Pancreas (tissue), 10 donors: ENCODE results near the gene SMAD3. TPM values are rescaled to one million over a fixed set of nuclear protein-coding genes. Genes with fewer than 3 reads are reported as not detected.

Experiments
- ATAC-seq, 4 donors: fragments of 200-7000 bp; cut with Tn5 transposase; one replicate each; pipeline versions ENCODE4 v1.8.0 to v1.9.1; 2020; ENCODE audit warnings: mild to moderate bottlenecking in 4 of 4, moderate library complexity in 4 of 4
- DNase-seq, 6 donors: peaks; one replicate each; pipeline ENCODE4 v3.0.0-alpha.2; 2020
- FAIRE-seq: peaks from 2 replicates; lab custom pipeline; 2012; peaks lifted over from hg19 to GRCh38; lab: Jason Lieb, UNC
- H3K27ac ChIP-seq, 4 donors: fragments of 200-600 bp; sonication (generic); 1 replicate in 3 of 4; 2 replicates in 1 of 4; pipeline versions ENCODE4 v1.5.0 to v1.8.0; 2020
- H3K27me3 ChIP-seq, 4 donors: fragments of 200-600 bp; one replicate each; pipeline ENCODE4 v1.8.0; 2021
- H3K36me3 ChIP-seq, 3 donors: fragments of 200-600 bp; sonication (generic) in 1 of 3; one replicate each; pipeline versions ENCODE4 v1.5.0 to v1.8.0; 2020 to 2021
- H3K4me1 ChIP-seq, 3 donors: fragments of 200-600 bp; one replicate each; pipeline ENCODE4 v1.8.0; 2021
- H3K4me3 ChIP-seq, 4 donors: fragments of 200-600 bp; sonication (generic) in 2 of 4; one replicate each; pipeline versions ENCODE4 v1.5.0 to v1.8.0; 2020 to 2021
- H3K9me3 ChIP-seq, 4 donors: fragments of 200-600 bp; one replicate each; pipeline ENCODE4 v1.8.0; 2021
- WGBS, 2 donors: extraction: QIAGEN DNeasy Blood & Tissue Kit; methylation state at CpG; one replicate each; pipeline ENCODE4 v1.1.7; 2013; 5-methylcytosine and 5-hydroxymethylcytosine counted together
- intact Hi-C, 3 donors: fragments of 100-400 bp; cut with DNase I; formaldehyde crosslinking; loops; one replicate each; pipeline versions ENCODE4 v1.11.1 to v1.14.2; 2022
- polyA plus RNA-seq, 2 donors: library from polyadenylated mRNA; stranded (reverse); fragments of 200-250 nt; gene quantifications; one replicate each; pipeline ENCODE4 v1.2.3, GENCODE V29; 2013
- total RNA-seq, 6 donors: library from RNA; stranded (reverse); fragmentation: NEBNext Ultra II Directional in 4 of 6; extraction: Animal tissue kit (Norgen Biotek cat#: 25700) in 4 of 6; gene quantifications; one replicate each; pipeline versions ENCODE4 v1.2.1 to v1.2.4, GENCODE V29; 2021 to 2023
- TF ChIP-seq, protein P1 (sequence below), 4 donors: fragments of 200-600 bp; sonication (generic) in 3 of 4; IDR thresholded peaks; one replicate each; pipeline versions ENCODE4 v1.5.0 to v1.8.0; 2021; ENCODE audit warnings: antibody characterized with exemption in 4 of 4
- donor health status: healthy with polysubstance abuse.
- donor health status: DM: no; HTN: no; CAD: no; lungs with moderate emphysema.
- donor health status: DM: no; HTN: no; CAD: no.
- donor health status: control.
- donor health status: control.
- donor health status: Bipolar disorder and iron deficiency.
- donor health status: DM: yes; HTN: yes; CAD: no.
- donor health status: DM: no; HTN: no; CAD: no.
- donor health status: DM: no; HTN: no; CAD: no.
- donor health status: DM: yes; HTN: yes; CAD: no.

Gene SMAD3
- total and polyA plus RNA-seq, 8 donors: 7.9 to 42.5 (median 21.4) TPM

DNA sequence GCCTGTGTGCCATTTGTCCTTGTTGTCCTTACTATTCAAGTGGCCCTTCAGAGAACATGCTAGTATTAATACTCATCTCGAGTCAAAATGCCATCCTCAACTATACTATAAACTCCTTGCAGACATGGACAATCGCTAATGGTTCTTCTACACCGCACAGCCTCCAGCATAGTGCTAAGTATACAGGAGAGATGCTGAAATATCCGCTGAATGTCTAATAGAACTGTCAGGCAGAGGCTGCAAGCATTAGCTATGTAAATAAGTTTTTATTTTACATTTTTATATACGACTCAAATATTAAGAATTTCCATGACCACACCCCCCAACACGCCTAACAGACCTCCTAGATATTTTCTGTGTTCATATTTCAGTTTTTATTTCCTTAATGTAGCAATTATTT lies 149.7 kb downstream of the SMAD3 start:
- no peaks in the 10 kb centered on the region for H3K27me3 ChIP-seq
- TF ChIP-seq, protein P1, sequence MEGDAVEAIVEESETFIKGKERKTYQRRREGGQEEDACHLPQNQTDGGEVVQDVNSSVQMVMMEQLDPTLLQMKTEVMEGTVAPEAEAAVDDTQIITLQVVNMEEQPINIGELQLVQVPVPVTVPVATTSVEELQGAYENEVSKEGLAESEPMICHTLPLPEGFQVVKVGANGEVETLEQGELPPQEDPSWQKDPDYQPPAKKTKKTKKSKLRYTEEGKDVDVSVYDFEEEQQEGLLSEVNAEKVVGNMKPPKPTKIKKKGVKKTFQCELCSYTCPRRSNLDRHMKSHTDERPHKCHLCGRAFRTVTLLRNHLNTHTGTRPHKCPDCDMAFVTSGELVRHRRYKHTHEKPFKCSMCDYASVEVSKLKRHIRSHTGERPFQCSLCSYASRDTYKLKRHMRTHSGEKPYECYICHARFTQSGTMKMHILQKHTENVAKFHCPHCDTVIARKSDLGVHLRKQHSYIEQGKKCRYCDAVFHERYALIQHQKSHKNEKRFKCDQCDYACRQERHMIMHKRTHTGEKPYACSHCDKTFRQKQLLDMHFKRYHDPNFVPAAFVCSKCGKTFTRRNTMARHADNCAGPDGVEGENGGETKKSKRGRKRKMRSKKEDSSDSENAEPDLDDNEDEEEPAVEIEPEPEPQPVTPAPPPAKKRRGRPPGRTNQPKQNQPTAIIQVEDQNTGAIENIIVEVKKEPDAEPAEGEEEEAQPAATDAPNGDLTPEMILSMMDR (IDR thresholded peaks at IDR 0.05): no peak
- no peak overlapping the region for H3K4me3 ChIP-seq
- no peak overlapping the region for H3K27ac ChIP-seq
- ATAC-seq: no peak
- FAIRE-seq: no peak
- H3K36me3 ChIP-seq: no peaks in the 10 kb centered on the region
- no peaks in the 10 kb centered on the region for H3K9me3 ChIP-seq
- intact Hi-C loops: no loop called here
- H3K4me1 ChIP-seq: no peaks in the 10 kb centered on the region
- DNase-seq: no peak
- 87 to 96% methylated on average over 6 of the region's 6 CpGs for WGBS, 2 donors

DNA sequence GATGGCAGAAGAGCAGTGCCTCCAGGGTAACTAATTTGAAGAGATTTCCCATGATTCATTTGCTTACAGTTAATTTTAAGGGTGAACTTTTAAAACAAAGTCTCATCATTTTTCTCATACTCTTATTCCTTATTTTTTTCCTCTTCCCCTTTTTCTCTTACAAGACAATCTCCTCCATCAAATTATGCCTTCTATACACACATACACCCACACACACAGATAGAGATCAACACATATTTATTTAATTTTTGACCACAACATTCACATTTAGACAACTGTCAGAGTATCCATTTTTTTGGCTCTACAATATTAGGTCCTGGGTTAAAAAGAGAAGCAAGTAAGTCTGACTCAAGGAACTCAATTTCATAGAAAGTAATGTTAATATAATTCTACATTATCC lies 151.5 kb downstream of the SMAD3 start:
- no peak for FAIRE-seq
- TF ChIP-seq, protein P1 (IDR thresholded peaks at IDR 0.05): no peak

DNA sequence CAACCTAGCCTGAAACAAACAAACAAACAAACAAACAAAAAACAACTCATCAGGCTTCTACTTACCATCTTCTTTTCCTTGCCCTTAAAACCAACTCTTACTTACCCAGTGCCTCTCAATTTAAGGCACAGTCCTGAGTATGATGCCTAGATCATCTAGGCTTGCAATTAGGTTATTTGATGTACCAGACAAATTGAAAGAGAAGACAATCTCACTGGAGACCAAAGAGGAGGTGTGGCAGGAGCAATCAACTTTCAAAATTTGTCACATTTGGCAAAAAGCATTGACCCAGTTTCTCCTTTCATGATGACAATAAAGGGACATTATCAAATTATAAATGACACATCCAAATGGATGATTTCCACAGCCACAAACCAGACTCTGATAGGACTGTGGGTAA lies 153.0 kb downstream of the SMAD3 start:
- H3K9me3 ChIP-seq: no peaks in the 10 kb centered on the region
- no peak for DNase-seq
- H3K27me3 ChIP-seq: no peaks in the 10 kb centered on the region
- no peaks in the 10 kb centered on the region for H3K4me1 ChIP-seq
- H3K4me3 ChIP-seq: no peak overlapping the region
- TF ChIP-seq, protein P1 (IDR thresholded peaks at IDR 0.05): no peak
- no peak for ATAC-seq
- FAIRE-seq: no peak
- intact Hi-C loops: no loop called here
- H3K27ac ChIP-seq: no peak overlapping the region
- H3K36me3 ChIP-seq: no peaks in the 10 kb centered on the region

More for the DNA sequence above, 151.5 kb downstream of the SMAD3 start:
- intact Hi-C loops: no loop called here
- Histone ChIP-seq H3K4me1 (no peaks in the 10 kb centered on the region), H3K9me3 (no peaks in the 10 kb centered on the region), H3K4me3 (no peak overlapping the region), H3K36me3 (no peaks in the 10 kb centered on the region), H3K27ac (no peak overlapping the region), H3K27me3 (no peaks in the 10 kb centered on the region)
- DNase-seq (no peak), ATAC-seq (no peak)

DNA sequence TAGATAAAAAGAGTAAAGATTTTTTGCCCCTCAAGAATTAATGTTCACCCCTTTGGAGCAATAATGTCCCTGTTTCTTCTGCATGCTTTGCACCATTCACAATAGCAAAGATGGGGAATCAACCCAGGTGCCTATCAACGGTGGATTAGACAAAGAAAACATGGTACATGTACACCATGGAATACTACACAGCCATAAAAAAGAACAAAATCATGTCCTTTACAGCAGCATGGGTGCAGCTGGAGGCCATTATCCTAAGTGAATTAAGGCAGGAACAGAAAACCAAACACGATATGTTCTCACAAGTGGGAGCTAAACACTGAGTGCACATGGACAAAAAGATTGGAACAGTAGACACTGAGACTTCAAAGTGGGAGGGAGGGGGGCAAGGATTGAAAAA lies 153.9 kb downstream of the SMAD3 start:
- FAIRE-seq: no peak
- H3K27ac ChIP-seq: no peak overlapping the region
- H3K27me3 ChIP-seq: no peaks in the 10 kb centered on the region
- WGBS, 2 donors: 97 to 99% methylated on average over 2 of the region's 2 CpGs
- DNase-seq: no peak
- no peak for ATAC-seq
- TF ChIP-seq, protein P1 (IDR thresholded peaks at IDR 0.05): no peak
- intact Hi-C loops: no loop called here
- no peak overlapping the region for H3K4me3 ChIP-seq
- H3K9me3 ChIP-seq: no peaks in the 10 kb centered on the region
- no peaks in the 10 kb centered on the region for H3K4me1 ChIP-seq
- no peaks in the 10 kb centered on the region for H3K36me3 ChIP-seq

DNA sequence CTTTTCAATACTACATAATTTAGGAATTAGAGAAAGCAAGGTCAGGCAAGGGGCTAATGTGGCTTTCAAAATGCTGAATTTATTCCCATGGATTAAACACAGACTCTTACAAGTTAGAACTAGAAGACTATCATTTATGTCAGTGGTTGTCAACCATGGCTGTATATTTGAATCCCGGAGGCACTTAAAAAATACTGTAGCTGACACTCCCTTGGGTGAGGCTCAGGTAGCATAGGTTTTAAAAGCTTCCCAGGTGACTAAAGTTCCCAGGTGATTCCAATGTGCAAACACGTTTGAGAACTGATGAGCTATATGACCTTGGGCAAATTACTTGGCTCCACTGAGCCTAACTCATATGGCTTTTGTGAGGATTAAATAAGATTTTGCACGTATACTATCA lies 159.5 kb downstream of the SMAD3 start:
- no peak for FAIRE-seq

More for the DNA sequence above, 159.5 kb downstream of the SMAD3 start:
- no peaks in the 10 kb centered on the region for H3K9me3 ChIP-seq
- TF ChIP-seq, protein P1 (IDR thresholded peaks at IDR 0.05): no peak
- no peaks in the 10 kb centered on the region for H3K4me1 ChIP-seq
- no peak overlapping the region for H3K4me3 ChIP-seq
- no peak for DNase-seq
- 58 to 62% methylated on average over 3 of the region's 3 CpGs for WGBS, 2 donors
- peaks cover 0 to 5% (median 0%) of the 10 kb centered on the region in 3 donors for H3K36me3 ChIP-seq
- intact Hi-C loops: no loop called here
- no peaks in the 10 kb centered on the region for H3K27me3 ChIP-seq
- no peak for ATAC-seq
- H3K27ac ChIP-seq: no peak overlapping the region
